ENCODE data around the gene RBFOX1.

The RBFOX1 gene

DNA sequence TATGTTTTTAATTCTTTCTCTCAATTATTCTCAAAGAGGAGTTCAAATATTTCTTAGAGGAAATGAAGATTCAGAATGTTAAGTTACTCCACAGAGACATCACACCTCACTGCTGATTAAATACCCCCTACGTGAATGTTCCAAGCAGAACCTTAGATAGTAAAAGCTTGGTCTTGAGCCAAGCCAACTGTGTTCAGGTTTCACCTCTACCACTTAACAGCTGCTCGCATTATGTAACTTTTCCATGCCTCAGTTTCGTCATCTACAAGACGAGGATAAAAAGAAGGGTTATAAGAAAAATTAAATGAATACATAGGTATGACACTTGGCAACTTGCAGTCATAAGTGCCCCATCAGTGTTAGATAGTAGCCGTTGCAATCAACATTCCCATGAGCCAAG is 356.2 kb downstream of the RBFOX1 start:
- no peak for DNase-seq (ENCODE audit: low read depth in 2 of 2)

DNA sequence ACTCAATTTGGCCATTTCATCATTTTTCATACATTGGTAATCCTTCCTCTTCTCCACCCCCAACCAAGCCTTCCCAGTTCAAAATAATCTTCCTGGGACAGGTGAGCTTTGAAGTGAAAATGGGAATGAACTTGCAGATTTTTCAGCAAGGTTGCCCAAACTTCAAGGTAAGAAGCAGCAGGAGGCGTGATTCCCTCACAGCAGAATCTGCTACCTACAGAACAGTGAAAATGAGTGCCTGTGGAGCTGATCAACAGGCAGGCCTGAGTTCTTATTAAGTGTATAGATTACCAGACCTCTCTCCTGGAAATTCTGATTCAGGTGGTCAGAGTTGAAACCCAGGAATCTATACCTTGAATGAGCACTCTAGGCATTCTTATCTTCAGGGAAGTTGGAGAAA is 356.6 kb downstream of the RBFOX1 start:
- no peak for DNase-seq (ENCODE audit: low read depth in 2 of 2)

- DNase-seq (ENCODE audit: low read depth in 2 of 2): no peak
Measured at GRCh38 chr16:7691533-7691932, 358.9 kb downstream of the RBFOX1 start.

GRCh38 chr16:7703672-7704071 is 371.0 kb downstream of the RBFOX1 start:
- DNase-seq (ENCODE audit: low read depth in 2 of 2): no peak

DNA sequence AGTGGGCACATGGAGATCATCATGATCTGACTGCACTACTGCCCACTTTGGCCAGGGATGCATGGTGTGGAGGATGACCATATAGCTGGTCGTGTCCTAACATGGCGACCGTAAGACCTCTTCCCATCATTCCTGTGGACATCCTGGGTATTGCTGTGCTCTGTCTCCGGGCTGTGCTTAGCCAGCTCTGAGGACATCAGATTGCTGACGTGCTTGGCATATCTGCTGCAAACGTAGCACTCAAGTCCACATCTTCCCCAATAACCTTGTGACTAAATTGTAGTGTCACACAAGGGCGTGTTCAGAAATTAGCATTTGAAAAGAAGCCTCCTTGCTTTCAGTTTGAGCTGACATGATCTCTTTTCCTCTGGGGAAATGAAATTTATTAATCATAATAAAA is 373.2 kb downstream of the RBFOX1 start:
- no peak for DNase-seq (ENCODE audit: low read depth in 2 of 2)

- DNase-seq (ENCODE audit: low read depth in 2 of 2): no peak
Measured at GRCh38 chr16:7709186-7709585, 376.5 kb downstream of the RBFOX1 start.

- DNase-seq (ENCODE audit: low read depth in 2 of 2): no peak
Measured at GRCh38 chr16:7713244-7713643, 380.6 kb downstream of the RBFOX1 start.

DNA sequence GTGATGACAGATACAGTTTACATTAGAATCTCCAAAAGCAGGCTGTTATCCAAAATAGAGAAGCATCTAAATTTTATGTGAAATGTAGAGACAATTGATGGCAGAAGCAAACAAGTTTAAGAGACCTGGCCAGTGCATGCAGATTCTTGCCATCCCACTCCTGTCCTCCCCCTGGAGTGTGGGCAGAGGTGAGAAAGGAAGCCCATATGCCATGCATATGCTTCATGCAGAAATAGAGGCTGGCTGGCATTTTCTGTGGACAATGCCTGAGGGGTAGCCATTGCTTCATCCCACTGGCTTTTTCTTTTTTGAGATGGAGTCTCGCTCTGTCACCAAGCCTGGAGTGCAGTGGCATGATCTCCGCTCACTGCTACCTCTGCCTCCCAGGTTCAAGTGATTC is 382.1 kb downstream of the RBFOX1 start:
- no peak for DNase-seq (ENCODE audit: low read depth in 2 of 2)

DNA sequence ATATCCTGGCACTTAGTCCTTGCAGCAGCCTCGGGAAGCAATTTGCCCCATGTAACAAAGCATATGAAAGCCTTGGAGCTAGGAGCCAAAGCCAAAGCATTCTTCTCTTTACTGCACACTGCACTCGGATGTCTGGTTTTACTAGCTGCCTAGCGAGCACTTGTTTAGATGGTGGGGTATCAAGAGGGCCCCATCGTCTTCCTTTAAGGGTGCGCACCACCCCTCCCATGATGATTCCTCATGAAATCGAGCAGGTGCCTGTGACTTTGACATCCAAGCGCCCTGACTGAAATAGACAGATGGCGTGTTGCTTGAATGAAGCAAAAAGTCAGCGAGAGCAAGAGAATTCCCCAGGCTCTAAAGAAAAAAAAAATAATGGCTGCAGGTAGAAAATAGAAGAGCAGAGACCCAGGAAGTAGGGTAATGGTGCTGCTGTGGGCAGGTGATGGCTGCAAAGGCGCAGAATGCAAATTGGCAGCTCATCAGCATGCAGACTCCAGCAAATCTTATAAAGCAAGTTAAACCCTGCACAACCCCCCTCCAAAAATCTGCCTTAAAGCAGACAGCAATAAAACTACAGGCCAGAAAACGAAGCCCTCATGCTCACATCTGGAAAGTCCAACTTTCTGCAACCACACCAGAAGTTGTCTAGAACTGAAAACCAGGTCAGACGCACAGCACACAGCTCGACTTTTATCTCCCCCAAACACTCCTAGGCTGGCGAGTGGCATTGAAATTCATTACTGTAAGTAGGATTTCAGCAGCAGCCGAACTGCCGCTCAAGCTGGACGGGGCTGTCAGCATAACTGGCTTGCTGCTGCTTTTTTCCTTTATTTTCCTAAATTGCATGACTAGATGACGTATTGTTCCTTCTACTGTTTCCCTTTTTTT is 384.3 kb downstream of the RBFOX1 start:
- DNase-seq (ENCODE audit: low read depth in 2 of 2): no peak

DNA sequence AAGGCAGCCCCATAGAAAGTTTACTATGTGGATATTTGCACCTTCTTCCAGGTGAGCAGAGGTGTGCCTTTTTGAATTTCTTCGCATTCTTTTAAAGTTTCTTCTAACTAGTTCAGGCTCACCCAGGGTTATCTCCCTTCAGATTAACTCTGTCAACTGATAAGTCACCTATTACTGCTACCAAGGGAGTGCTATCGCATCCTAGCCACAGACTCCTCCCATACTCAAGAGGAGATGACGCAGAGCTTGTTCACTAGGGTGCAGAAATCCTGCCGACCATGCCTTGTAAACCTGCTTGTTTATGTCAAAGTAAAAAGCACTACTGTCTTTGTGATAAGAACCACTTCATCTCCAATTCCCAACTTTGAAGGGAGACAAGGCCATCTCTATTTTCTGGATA is 390.1 kb downstream of the RBFOX1 start:
- no peak for DNase-seq (ENCODE audit: low read depth in 2 of 2)

GRCh38 chr16:7731141-7731540 is 398.5 kb downstream of the RBFOX1 start:
- no peak for DNase-seq (ENCODE audit: low read depth in 2 of 2)

- no peak for DNase-seq (ENCODE audit: low read depth in 2 of 2)
Measured at GRCh38 chr16:7736138-7736665, 403.6 kb downstream of the RBFOX1 start.

GRCh38 chr16:7742626-7743025 is 410.0 kb downstream of the RBFOX1 start:
- DNase-seq (ENCODE audit: low read depth in 2 of 2): no peak

DNA sequence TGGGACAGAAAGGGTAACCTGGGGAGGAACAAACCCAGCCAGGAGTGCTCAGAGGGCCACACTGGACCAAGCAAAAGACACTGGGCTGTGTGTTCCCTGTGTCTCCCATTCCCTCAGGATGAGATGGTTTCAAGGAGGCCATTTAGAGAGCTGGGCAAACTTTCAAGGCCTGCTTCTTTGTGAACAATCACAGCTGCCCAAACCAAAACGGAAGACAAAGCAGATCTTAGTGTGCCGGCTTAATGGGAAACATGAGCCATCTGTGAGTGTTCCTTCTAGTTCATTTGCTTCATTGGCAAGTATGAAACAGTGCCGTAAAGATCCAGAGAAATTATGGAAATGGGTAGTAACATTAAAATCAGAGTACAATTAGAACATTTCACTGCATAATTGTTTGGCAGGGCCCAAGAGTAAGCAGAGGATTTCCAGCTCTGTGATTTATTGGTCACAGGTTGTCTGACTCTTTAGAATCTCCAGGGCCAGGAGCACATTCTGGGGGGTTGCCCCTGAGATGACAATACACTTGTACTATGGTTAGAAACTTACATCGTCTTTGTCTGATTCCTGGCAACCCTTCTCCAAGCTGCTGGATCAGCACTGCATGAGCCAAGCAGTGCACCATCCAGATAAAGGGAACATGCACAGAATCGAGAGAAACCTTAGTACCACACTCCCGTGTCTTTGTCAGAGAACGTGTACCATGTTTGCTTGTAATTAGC is 412.1 kb downstream of the RBFOX1 start:
- no peak for DNase-seq (ENCODE audit: low read depth in 2 of 2)

DNA sequence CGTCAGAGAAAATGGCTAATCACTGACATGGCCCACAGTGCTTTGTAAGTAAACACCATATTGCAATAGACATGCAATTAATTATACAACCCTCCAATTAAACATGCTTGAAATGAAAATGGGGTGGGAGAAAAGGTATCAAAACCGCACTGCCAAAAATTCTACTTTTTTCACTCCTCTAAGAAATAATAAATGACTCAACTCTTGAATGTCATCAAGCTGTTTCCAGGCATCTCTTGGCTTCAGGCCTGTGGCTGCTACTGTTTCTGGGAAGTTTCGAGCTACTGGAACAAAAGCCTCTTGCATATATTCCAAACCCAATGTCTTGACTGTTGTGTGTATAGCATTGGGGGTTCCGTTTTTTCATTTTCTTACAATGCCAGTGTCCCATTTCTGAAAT is 412.6 kb downstream of the RBFOX1 start:
- no peak for DNase-seq (ENCODE audit: low read depth in 2 of 2)

DNA sequence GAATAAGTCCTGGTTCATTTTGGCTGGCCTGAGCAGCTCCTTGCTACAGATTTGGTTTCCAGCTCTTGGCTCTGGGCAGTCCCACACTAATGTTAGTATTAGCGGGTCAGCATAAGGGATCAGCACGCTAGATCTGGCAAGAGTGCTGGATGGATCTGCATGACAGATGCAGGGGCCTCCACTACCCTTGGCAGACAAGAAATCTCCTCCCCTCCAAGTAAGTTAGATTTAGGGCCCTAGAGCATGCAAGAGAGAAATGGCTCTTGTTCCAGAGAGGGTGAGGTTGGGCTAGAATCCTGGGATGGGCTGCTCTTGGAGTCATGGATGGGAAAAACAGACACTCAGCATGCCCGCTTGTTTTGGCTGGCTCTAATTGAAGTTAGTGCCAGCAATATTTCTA is 414.3 kb downstream of the RBFOX1 start:
- no peak for DNase-seq (ENCODE audit: low read depth in 2 of 2)

DNA sequence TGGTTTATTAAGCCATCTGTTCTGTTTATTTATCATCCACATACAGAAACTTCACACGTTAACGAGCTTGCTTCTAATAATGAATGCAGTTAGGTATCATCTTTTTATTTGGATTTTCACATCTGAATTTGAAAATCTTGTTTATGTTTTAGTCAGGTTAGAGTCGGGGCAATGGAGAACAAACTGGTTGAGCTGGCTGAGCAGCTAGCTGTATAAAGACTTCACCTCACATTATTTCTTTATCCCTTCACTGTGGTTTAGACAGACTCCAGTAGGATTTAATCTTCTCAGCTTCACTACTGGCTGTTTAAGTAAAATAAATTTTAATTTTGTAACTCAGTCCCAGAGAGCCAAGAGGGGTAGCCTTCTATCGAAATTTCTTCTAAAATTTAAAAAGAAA is 415.9 kb downstream of the RBFOX1 start:
- DNase-seq (ENCODE audit: low read depth in 2 of 2): no peak

GRCh38 chr16:7755347-7755882 is 422.8 kb downstream of the RBFOX1 start:
- DNase-seq (ENCODE audit: low read depth in 2 of 2): no peak

Data from activated CD4-positive, alpha-beta T cell treated with anti-CD3 and anti-CD28 coated beads for 24 hours (primary cell).